Occipital lobe (tissue), 2 donors: ENCODE results near the gene XXYLT1. TPM values are rescaled to one million over a fixed set of nuclear protein-coding genes. Genes with fewer than 3 reads are reported as not detected.
A peak's percentile ranks its signal among the peaks of the same experiment; 100 is the strongest.
"Not testable (repeated sequence)": the region's sequence is repeated elsewhere in the genome, so short reads cannot be mapped to it uniquely, and the experiment has no call there.

Source experiments
- DNase-seq: peaks from one replicate; lab custom pipeline; 2025; lab: John Stamatoyannopoulos, UW
- total RNA-seq: library from RNA; depleted of rRNA; stranded (reverse); fragments of >200 nt; gene quantifications from one replicate; pipeline ENCODE4 v1.2.3, GENCODE V29; 2014

XXYLT1 gene
- total RNA-seq, 1 donor from 2014 or later, result 24.2 TPM

DNA sequence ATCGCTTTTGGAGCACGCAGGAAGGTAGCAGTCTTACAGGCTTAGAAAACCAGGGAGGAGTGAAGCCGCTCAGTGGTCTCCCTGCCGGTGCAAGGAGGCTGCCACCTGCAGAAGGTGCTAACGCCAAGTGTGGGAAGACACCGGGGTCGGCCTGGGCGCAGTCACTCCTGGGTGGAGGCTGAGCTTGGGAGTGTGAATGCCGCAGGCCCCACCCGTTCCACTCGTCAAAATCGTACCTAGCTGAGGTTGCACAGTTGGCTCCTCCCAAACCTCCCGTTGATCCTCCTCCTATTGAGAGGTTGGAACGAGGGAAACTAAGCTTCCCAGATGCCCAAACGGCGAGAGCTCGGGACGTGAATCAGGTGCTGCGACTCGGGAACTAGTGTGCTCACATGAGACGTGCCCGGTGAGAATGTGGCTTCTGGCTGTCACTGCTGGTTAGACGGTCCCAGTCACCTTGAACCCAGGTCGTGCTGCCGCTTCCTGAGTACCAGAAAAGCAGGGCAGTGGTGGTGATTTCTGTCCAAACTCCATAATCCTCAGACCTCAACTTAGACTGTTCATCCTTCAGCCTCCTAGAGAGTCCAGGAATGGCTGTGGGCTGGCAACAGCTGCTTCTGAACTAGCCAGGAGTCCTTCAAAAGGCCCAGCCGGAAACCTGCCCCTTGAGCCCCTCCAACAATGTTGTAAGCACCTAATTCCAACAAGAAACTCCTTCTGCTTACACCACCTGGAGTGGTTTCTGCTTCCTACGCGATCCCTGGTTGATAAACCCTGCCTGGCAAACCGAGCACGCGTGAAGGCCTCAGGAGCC, 156.0 kb downstream of the XXYLT1 start:
- no peak for DNase-seq

GRCh38 chr3:195113536-195114425, 157.2 kb downstream of the XXYLT1 start:
- no peak for DNase-seq

DNA sequence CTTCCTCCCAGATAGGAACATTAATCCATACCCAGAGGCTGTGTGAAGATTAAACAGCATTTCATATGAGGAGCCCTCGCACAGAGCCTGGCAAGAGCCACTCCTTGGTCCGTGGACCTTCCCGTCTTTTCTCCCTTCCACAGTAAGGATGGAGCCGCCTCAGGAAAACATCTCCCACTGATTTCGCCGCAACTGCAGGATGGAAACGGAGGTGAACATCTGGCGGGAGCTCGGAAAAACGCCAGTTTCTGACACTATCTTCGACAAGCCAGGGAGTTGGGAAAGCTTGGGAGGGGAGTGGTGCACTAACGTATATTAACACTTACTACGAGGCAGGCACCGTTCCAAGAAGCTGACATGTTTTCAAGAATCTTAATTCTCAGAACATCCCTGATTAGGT, 157.9 kb downstream of the XXYLT1 start:
- DNase-seq, result no peak

DNA sequence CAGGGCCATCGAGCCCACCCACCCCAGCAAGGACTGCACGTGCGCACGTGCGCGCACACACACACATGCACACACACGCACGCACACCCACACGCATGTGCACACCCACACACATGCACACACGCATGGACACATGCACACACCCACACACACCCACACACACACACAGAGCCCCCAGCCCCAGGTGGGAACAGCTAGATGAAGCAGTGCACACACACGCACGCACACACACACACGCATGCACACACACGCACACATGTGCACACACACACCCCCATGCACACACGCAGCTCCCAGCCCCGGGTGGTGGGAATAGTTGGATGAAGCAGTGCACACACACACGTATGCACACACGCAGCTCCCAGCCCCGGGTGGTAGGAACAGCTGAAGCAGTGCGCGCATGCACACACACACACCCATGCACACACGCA, 158.6 kb downstream of the XXYLT1 start:
- no peak for DNase-seq

DNA sequence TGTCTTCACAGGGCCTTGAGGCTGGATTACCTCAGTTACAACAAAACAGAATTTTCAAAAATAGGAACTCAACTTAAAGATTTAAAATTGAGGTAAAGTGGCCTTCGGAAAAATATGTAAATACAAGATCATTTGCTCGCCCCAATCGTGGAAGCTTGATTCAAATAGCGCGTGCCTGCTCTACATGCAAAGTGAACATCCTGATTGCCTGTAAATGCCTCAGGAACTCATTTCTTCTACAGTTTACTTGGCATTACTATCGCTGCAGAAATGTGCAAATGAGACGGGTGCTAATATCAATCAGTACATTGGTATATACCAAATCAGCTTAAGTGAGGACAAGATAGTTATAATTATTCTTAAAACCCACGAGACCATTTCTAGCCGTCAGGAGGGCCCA, 159.2 kb downstream of the XXYLT1 start:
- DNase-seq, result no peak

DNA sequence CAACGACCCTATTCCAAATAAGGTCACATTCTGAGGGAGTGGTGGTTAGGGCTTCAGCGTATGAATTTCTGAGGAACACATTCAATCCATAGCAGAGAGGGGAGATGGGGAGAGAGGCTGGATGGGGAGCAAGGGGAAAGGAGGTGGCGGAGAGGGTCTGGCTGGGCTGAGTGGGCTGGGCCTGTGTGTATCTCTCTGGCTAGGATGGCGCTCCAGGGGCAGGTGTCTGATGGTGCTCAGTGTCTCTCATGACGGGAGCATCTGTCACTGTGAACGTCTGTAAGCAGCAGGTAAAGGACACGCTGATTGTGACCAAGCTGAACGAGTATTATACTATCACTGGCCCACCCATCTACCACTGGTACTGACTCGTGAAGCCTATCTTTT, 159.6 kb downstream of the XXYLT1 start:
- no peak for DNase-seq

GRCh38 chr3:195110647-195111318, 160.2 kb downstream of the XXYLT1 start:
- DNase-seq, result no peak

DNA sequence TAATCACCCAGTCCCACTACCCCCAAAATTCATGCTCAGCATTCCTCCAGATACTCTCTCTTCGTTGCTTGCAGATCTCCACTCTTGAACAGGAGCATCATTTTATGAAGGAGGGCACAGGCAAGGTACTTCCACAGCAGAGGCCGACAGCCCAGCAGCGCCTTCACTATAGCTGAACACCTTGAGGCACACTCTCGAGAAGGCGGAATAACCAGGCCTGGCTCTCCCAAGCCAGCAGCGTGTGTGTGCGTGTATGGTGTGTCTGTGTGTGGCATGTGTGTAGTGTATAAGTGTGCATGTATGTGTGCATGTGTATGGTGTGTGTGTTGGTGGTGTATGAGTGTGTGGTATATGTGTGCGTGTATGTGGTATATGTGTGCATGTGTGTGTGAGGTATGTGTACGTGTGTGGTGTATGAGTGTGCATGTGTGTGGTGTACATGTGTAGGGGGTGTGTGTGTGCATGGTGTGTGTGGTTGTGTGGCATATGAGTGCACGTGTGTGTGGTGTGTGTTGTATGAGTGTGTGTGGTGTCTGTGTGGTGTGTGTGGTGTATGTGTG, 161.8 kb downstream of the XXYLT1 start:
- no peak for DNase-seq

- DNase-seq, result no peak
These were observed 163.4 kb downstream of the XXYLT1 start for GRCh38 chr3:195107593-195107992.

DNA sequence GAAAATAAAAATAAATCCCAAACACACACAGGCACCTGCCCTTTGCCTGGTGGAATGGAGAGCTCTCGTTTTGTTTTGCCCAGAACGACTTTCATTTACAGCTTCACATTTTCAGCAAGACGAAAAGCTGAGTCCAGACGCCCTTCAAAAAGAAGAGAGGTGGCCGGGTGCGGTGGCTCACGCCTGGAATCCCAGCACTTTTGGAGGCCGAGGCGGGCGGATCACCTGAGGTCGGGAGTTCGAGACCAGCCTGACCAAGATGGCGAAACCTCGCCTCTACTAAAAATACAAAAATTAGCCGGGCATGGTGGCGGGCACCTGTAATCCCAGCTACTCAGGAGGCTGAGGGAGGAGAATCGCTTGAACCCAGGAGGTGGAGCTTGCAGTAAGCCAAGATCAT, 163.9 kb downstream of the XXYLT1 start:
- DNase-seq, result not testable (repeated sequence)

DNA sequence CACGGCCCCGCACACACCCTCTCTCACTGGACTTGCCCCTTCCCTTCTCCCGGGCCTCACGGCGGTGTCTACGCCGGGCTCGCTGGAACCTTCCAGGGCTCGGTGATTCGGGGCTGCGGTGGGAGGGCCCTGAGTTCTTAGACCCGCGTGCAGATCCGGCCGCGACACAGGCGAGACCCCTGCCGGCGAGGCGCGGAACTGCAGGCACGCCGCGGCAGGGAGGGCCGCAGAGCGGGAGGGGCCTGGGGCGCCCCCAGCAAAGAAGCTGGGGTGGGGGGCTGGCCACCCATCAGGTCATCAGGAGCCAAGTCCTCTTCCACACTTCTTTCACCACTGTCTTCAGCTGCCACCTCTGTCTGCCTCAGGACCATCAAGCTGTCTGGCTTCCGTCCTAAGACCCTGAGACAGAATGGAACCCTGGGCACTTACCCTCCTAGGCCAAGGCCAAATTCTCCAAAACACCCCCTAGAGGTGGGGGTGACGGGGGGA, 164.5 kb downstream of the XXYLT1 start:
- peak; percentile 30 for DNase-seq

DNA sequence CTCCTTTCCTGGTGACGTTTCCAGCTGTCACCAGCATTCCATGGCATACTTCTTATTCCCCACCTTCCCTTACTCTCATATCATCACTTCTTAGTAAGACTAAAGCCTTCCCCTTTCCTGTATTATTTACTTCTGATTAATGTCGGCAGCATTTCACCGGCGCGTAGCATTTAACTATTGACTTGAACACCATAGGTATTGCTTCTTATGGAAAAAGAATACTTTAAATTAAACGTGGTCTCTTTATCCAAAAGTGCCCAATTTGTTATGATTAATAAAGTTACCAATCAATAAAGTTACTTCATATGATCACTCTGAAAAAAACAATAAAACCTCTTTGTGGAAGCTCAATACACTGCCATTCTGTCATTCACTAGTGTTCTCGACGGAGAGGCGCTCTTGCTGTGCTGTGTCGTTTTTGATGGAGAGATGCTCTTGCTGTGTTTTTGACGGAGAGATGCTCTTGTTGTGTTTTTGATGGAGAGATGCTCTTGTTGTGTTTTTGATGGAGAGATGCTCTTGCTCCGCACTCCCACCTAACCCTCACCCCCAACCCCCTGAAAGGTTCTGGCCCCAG, 165.0 kb downstream of the XXYLT1 start:
- DNase-seq, result no peak

DNA sequence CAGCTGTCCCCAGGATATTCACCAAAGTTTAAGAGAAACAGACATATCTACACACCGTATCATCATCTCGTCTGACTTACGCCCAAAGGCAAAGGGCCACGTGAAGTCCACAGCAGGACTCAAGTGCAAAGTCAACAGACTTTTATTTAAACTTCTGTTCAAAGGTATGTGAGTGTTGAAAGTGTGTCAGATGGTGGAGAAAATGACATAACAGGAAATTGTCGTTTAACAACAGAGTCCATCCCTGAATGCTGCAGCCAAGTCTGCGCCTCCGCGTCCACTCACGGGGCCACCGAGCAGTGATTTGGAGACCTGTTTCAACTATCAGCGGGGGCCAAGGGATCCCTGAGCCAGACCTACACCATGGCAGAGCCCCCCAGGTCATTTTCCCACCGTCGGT, 165.6 kb downstream of the XXYLT1 start:
- DNase-seq, result no peak

DNA sequence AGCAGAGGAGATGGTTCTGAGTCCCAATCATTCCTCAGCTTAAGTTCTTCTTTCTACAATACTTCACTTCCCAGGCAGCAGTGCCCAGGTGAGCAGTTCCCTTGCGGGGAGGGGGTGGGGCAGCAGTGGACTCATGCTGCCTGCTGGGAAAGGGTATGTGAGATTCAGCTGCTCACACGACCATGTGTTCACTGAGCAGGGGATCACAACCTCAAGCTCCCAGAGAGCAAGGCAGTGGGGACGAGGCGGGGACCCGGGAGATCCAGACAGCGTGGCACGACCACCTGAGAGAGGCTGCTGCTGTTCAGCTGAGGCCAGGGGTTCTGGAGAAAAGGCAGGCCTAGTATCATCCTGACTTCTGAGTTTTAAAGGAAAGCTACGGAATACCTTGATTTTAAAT, 166.6 kb downstream of the XXYLT1 start:
- DNase-seq, result no peak

DNA sequence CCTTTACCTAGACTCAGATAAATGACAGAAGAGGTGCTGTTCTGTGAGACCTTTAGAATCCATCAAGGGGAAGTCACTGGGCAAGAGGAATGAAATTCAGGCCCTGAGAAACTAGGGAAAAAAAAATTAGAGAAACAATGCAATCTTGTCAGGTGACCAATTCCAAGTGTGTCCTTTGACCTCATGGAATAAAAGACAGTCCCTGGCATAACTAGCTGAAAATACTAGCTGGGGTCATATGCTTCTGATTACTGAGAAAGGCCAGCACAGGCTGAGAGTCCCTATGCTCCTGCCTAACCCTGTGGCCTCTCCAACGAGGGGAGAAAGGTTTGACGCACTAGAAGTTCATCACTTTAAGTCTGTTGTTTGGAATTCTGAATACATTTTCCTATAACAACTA, 167.3 kb downstream of the XXYLT1 start:
- DNase-seq, result no peak

- no peak for DNase-seq
These were observed 168.1 kb downstream of the XXYLT1 start for GRCh38 chr3:195102609-195103467.

GRCh38 chr3:195101927-195102608, 168.9 kb downstream of the XXYLT1 start:
- no peak for DNase-seq

DNA sequence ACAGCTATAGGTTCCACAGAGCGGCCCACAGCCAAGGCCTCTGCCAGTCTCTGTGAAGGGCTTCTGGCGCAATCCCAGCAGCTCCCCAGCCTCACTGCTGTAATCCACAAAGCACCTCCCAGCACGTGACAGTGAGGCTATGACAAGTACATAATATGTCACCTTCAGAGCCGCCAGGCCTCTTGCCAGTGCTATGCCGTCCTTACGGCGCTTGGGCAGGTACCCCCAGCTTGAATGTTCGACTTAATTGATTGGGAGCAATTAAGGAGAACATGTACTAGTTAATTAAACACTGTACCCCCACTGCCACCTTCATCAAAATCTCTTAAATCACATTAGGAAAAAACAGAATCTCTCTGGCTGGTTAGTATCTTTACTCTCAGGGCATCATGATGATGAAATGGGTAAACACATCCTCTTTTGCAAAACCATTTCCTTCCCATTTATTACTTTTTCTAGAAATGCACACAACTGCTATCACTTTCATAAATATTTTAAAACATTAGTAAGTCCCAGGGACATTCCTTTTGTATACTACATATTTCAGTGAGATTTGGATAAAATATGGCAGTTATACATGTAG, 169.9 kb downstream of the XXYLT1 start:
- no peak for DNase-seq
